ENCODE measurements around the gene AK8. TPM values are rescaled to one million over a fixed set of nuclear protein-coding genes. Genes with fewer than 3 reads are reported as not detected.

Gene AK8
- total and polyA plus RNA-seq, 2 of the 4 experiments (the other 2 are of a cell fraction): under 0.01 to 0.09 TPM

GRCh38 chr9:132869266-132869665 lies 8.8 kb downstream of the AK8 start:
- H3K56ac ChIP-seq (ENCODE audit: extremely low read depth, insufficient read depth, low read length): no peak overlapping the region
- no peak overlapping the region for H3K4me2 ChIP-seq (ENCODE audit: low read depth, low read length)
- H3K4me1 ChIP-seq (ENCODE audit: control insufficient read depth, insufficient read depth, low read length): no peaks in the 10 kb centered on the region
- no peak overlapping the region for H2BK120ac ChIP-seq (ENCODE audit: low read depth, low read length)
- no peak overlapping the region for H2BK20ac ChIP-seq (ENCODE audit: low read depth, low read length)
- TF ChIP-seq SMC3 (IDR thresholded peaks at IDR 0.05; ENCODE audit: low read depth, low read length) (no peak), CHD1 (IDR thresholded peaks at IDR 0.05; ENCODE audit: low read depth, low read length) (no peak), FOS (IDR thresholded peaks at IDR 0.05; ENCODE audit: low read depth, low read length) (no peak), CEBPB (IDR thresholded peaks at IDR 0.05; ENCODE audit: low read depth, low read length) (no peak), POLR2A (IDR thresholded peaks at IDR 0.05; ENCODE audit: low read depth, low read length) (no peak), ELK1 (IDR thresholded peaks at IDR 0.05; ENCODE audit: borderline replicate concordance, low read depth, low read length) (no peak), NFE2L2 (IDR thresholded peaks at IDR 0.05; ENCODE audit: low read depth, low read length) (no peak), MXI1 (IDR thresholded peaks at IDR 0.05; ENCODE audit: borderline replicate concordance, low read depth, low read length) (no peak), RFX5 (IDR thresholded peaks at IDR 0.05; ENCODE audit: low read depth, low read length) (no peak), MAFK (IDR thresholded peaks at IDR 0.05; ENCODE audit: low read depth, low read length) (no peak), RAD21 (IDR thresholded peaks at IDR 0.05; ENCODE audit: low read length) (no peak), RCOR1 (IDR thresholded peaks at IDR 0.05; ENCODE audit: insufficient replicate concordance, low read length) (no peak), BHLHE40 (IDR thresholded peaks at IDR 0.05; ENCODE audit: low read depth, low read length) (no peak)
- TF ChIP-seq, protein P1, sequence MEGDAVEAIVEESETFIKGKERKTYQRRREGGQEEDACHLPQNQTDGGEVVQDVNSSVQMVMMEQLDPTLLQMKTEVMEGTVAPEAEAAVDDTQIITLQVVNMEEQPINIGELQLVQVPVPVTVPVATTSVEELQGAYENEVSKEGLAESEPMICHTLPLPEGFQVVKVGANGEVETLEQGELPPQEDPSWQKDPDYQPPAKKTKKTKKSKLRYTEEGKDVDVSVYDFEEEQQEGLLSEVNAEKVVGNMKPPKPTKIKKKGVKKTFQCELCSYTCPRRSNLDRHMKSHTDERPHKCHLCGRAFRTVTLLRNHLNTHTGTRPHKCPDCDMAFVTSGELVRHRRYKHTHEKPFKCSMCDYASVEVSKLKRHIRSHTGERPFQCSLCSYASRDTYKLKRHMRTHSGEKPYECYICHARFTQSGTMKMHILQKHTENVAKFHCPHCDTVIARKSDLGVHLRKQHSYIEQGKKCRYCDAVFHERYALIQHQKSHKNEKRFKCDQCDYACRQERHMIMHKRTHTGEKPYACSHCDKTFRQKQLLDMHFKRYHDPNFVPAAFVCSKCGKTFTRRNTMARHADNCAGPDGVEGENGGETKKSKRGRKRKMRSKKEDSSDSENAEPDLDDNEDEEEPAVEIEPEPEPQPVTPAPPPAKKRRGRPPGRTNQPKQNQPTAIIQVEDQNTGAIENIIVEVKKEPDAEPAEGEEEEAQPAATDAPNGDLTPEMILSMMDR (conservative IDR thresholded peaks at IDR 0.05; ENCODE audit: low read depth, low read length): no peak
- TF ChIP-seq, protein P2, sequence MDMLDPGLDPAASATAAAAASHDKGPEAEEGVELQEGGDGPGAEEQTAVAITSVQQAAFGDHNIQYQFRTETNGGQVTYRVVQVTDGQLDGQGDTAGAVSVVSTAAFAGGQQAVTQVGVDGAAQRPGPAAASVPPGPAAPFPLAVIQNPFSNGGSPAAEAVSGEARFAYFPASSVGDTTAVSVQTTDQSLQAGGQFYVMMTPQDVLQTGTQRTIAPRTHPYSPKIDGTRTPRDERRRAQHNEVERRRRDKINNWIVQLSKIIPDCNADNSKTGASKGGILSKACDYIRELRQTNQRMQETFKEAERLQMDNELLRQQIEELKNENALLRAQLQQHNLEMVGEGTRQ (IDR thresholded peaks at IDR 0.05; ENCODE audit: low read depth, low read length): no peak
- no peak overlapping the region for H2AFZ ChIP-seq (replicated peaks; ENCODE audit: low read length, poor library complexity)
- no peak overlapping the region for H3K4me3 ChIP-seq (ENCODE audit: insufficient read depth, low read depth, low read length)
- WGBS, 2 experiments (ENCODE audit: extremely low coverage in 2 of 2, insufficient read length in 1 of 2): no CpG with 5 or more reads among the region's 9 CpGs
- ChIA-PET CTCF (no interaction called here), POLR2A (ENCODE audit: unreplicated experiment) (interaction anchor here (0.6 kb wide), 1 partner anchor 36 kb away, joined by 3 read pairs; no protein-coding TSS in a partner anchor)
- no peaks in the 10 kb centered on the region for H4K20me1 ChIP-seq (ENCODE audit: insufficient read depth, low read length)
- no peak overlapping the region for H3K4ac ChIP-seq (ENCODE audit: low read depth, low read length)
- H3K9ac ChIP-seq (ENCODE audit: low read depth, low read length): no peak overlapping the region
- H3K18ac ChIP-seq (ENCODE audit: low read depth, low read length): no peak overlapping the region
- no peak overlapping the region for H3K27ac ChIP-seq (ENCODE audit: insufficient read depth, low read length)
- no peak overlapping the region for H2AK9ac ChIP-seq (replicated peaks; ENCODE audit: low read depth, low read length, poor library complexity)
- no peak for DNase-seq
- dilution Hi-C loops (cut with HindIII; ENCODE audit: low sequenced_read_pairs, unreplicated experiment): no loop called here
- BruUV-seq (replicated peaks): no TSS peak
- no peak overlapping the region for H3K14ac ChIP-seq (replicated peaks; ENCODE audit: low read depth, low read length)
- in situ Hi-C loops (cut with MboI; ENCODE audit: low sequenced_read_pairs): no loop called here
- H3K27me3 ChIP-seq (ENCODE audit: control insufficient read depth, insufficient read depth, low read length): peaks cover 36% of the 10 kb centered on the region
- no peak for ATAC-seq (ENCODE audit: low read depth)
- no peaks in the 10 kb centered on the region for H3K9me3 ChIP-seq (ENCODE audit: control insufficient read depth, insufficient read depth, low read length)
- no peak overlapping the region for H3K23ac ChIP-seq (ENCODE audit: low read depth, low read length)
- intact Hi-C loops (cut with micrococcal nuclease): no loop called here
- H4K8ac ChIP-seq (ENCODE audit: low read depth in 2 of 2, low read length in 2 of 2): no peak overlapping the region
- no peaks in the 10 kb centered on the region for H3K36me3 ChIP-seq (ENCODE audit: control insufficient read depth, insufficient read depth, low read length)
- H2BK5ac ChIP-seq (ENCODE audit: low read depth, low read length, poor library complexity, severe bottlenecking): no peak overlapping the region
- H2BK15ac ChIP-seq (ENCODE audit: low read depth, low read length): no peak overlapping the region
- H3K9me1 ChIP-seq (ENCODE audit: insufficient read depth, low read length): no peaks in the 10 kb centered on the region
- H4K5ac ChIP-seq (ENCODE audit: low read depth, low read length): no peak overlapping the region
- H4K91ac ChIP-seq (ENCODE audit: insufficient read depth, low read depth, low read length): no peak overlapping the region
- H2AK5ac ChIP-seq (ENCODE audit: low read depth, low read length): no peak overlapping the region
- no peaks in the 10 kb centered on the region for H3K79me1 ChIP-seq (ENCODE audit: low read depth in 1 of 2, low read length in 2 of 2)

Data from IMR-90 (cell line).